SK-N-SH (cell line): ENCODE data around the gene LCMT1. TPM values are rescaled to one million over a fixed set of nuclear protein-coding genes. Genes with fewer than 3 reads are reported as not detected.

Source experiments
- CTCF ChIA-PET: fragments of 300-600, 350-600 bp; formaldehyde crosslinking; extraction: SDS; loops from one replicate; lab custom pipeline; 2021; lab: Yijun Ruan, JAX
- POLR2A ChIA-PET: fragments of 350-600 bp; sonication (Branson Sonifier 250); formaldehyde crosslinking; extraction: SDS; loops from one replicate; lab custom pipeline; 2020; ENCODE audit warnings: antibody characterized with exemption, inconsistent platforms; lab: Yijun Ruan, JAX
- DNase-seq: peaks from one replicate; pipeline ENCODE4 v3.0.0; 2012
- H2AFZ ChIP-seq: fragments of 200-600 bp; sonication (generic); 2 replicates; pipeline ENCODE4 v1.8.1; 2016; ENCODE audit warnings: antibody characterized with exemption, mild to moderate bottlenecking, low read depth
- H3F3A ChIP-seq: fragments of 200-600 bp; sonication (generic); replicated peaks from 2 replicates; pipeline ENCODE3; 2016; ENCODE audit warnings: antibody characterized with exemption, mild to moderate bottlenecking; ENCODE audit not compliant: insufficient read depth
- H3K27ac ChIP-seq, 2 experiments: fragments of 200-500 bp in 1 of 2; fragments of 200-600 bp in 1 of 2; sonication (Bioruptor generic) in 1 of 2; sonication (generic), shearing (Covaris generic) in 1 of 2; 2 replicates each; pipeline versions ENCODE4 v1.5.1 to v1.6.1; 2014 to 2016; ENCODE audit warnings: low read depth in 2 of 2, inconsistent platforms in 1 of 2, low read length in 1 of 2, mild to moderate bottlenecking in 1 of 2, mixed read lengths in 1 of 2
- H3K27me3 ChIP-seq: fragments of 200-600 bp; sonication (generic), shearing (Covaris generic); 2 replicates; pipeline ENCODE4 v1.6.1; 2016; ENCODE audit warnings: mixed run types; ENCODE audit not compliant: insufficient read depth
- H3K36me3 ChIP-seq, 2 experiments: fragments of 200-500 bp in 1 of 2; fragments of 200-600 bp in 1 of 2; sonication (Bioruptor generic) in 1 of 2; sonication (generic) in 1 of 2; replicated peaks in 1 of 2; 2 replicates each; pipeline versions ENCODE3 to v1.5.1; 2014 to 2016; ENCODE audit warnings: low read length in 1 of 2, mild to moderate bottlenecking in 1 of 2; ENCODE audit not compliant: insufficient read depth in 2 of 2, control insufficient read depth in 1 of 2
- H3K4me1 ChIP-seq, 2 experiments: fragments of 200-500 bp in 1 of 2; fragments of 200-600 bp in 1 of 2; sonication (Bioruptor generic) in 1 of 2; sonication (generic), shearing (Covaris generic) in 1 of 2; 2 replicates each; pipeline versions ENCODE4 v1.5.1 to v1.6.1; 2014 to 2016; ENCODE audit warnings: low read depth in 1 of 2, low read length in 1 of 2, mixed run types in 1 of 2; ENCODE audit not compliant: insufficient read depth in 2 of 2, control insufficient read depth in 1 of 2
- H3K4me2 ChIP-seq: fragments of 200-600 bp; sonication (generic), shearing (Covaris generic); 2 replicates; pipeline ENCODE4 v1.6.1; 2017; ENCODE audit warnings: mixed run types
- H3K4me3 ChIP-seq, 2 experiments: fragments of 200-500 bp in 1 of 2; fragments of 200-600 bp in 1 of 2; sonication (Bioruptor generic) in 1 of 2; sonication (generic), shearing (Covaris generic) in 1 of 2; 2 replicates each; pipeline versions ENCODE4 v1.5.1 to v1.8.1; 2014 to 2016; ENCODE audit warnings: low read depth in 2 of 2, inconsistent platforms in 1 of 2, low read length in 1 of 2, mild to moderate bottlenecking in 1 of 2, mixed read lengths in 1 of 2, moderate library complexity in 1 of 2
- H3K79me2 ChIP-seq: fragments of 200-600 bp; sonication (generic); 2 replicates; pipeline ENCODE4 v1.8.1; 2017; ENCODE audit warnings: mild to moderate bottlenecking; ENCODE audit not compliant: insufficient read depth
- H3K9ac ChIP-seq: fragments of 200-600 bp; sonication (generic); 2 replicates; pipeline ENCODE4 v1.6.1; 2017; ENCODE audit warnings: mixed run types
- H3K9me2 ChIP-seq: fragments of 200-600 bp; sonication (generic); 2 replicates; pipeline ENCODE4 v1.6.1; 2017; ENCODE audit warnings: mixed run types
- H3K9me3 ChIP-seq: fragments of 200-600 bp; sonication (generic); 2 replicates; pipeline ENCODE4 v1.6.1; 2017; ENCODE audit warnings: mixed run types, mild to moderate bottlenecking, moderate library complexity
- H4K20me1 ChIP-seq: fragments of 200-600 bp; sonication (generic); 2 replicates; pipeline ENCODE4 v1.6.1; 2017; ENCODE audit warnings: mild to moderate bottlenecking, mixed run types; ENCODE audit not compliant: insufficient read depth
- FOSL2 ChIP-seq: IDR thresholded peaks from 2 replicates; pipeline ENCODE4 v1.4.0; 2012; ENCODE audit warnings: low read depth, mild to moderate bottlenecking, moderate library complexity, borderline replicate concordance
- FOXJ3 ChIP-seq: sonication (generic); formaldehyde crosslinking; IDR thresholded peaks from 2 replicates; pipeline ENCODE4 v1.5.1; 2020; ENCODE audit warnings: mild to moderate bottlenecking, missing genetic modification reagents
- GATA2 ChIP-seq: sonication (generic); formaldehyde crosslinking; IDR thresholded peaks from 2 replicates; pipeline ENCODE4 v1.5.0; 2020; ENCODE audit warnings: mild to moderate bottlenecking, missing genetic modification reagents
- JUND ChIP-seq: IDR thresholded peaks from 2 replicates; pipeline ENCODE4 v1.4.0; 2012
- POLR2AphosphoS5 ChIP-seq: IDR thresholded peaks from 2 replicates; pipeline ENCODE4 v1.6.1; 2012; ENCODE audit warnings: low read depth, low read length
- TAF1 ChIP-seq: IDR thresholded peaks from 2 replicates; pipeline ENCODE4 v1.6.1; 2012; ENCODE audit warnings: low read depth, mild to moderate bottlenecking, low read length, moderate library complexity, borderline replicate concordance
- TCF12 ChIP-seq: IDR thresholded peaks from 2 replicates; pipeline ENCODE4 v1.4.0; 2012
- YY1 ChIP-seq: IDR thresholded peaks from 2 replicates; pipeline ENCODE4 v1.4.0; 2012; ENCODE audit warnings: low read depth, mild to moderate bottlenecking
- ZBTB33 ChIP-seq: IDR thresholded peaks from 2 replicates; pipeline ENCODE4 v1.4.0; 2012; ENCODE audit warnings: low read depth, borderline replicate concordance
- WGBS: methylation state at CpG from one replicate; pipeline ENCODE4 v1.1.6; 2017; ENCODE audit warnings: low lambda C conversion rate; 5-methylcytosine and 5-hydroxymethylcytosine counted together
- polyA plus RNA-seq, 3 experiments: library from polyadenylated mRNA; depleted of rRNA; stranded (reverse); fragments of >200 nt; gene quantifications; 2 replicates each; pipeline ENCODE4 v1.2.3, GENCODE V29; 2012
- TF ChIP-seq, protein P1 (sequence below): fragments of 200-600 bp; sonication (generic); IDR thresholded peaks from 2 replicates; pipeline ENCODE4 v1.6.1; 2017; ENCODE audit warnings: antibody characterized with exemption, mild to moderate bottlenecking, moderate library complexity
- TF ChIP-seq, protein P2 (sequence below): IDR thresholded peaks from 2 replicates; pipeline ENCODE4 v1.6.1; 2012; ENCODE audit warnings: mild to moderate bottlenecking, low read depth, low read length, moderate library complexity

The LCMT1 gene
- polyA plus RNA-seq, 1 of the 3 experiments (the other 2 are of a cell fraction), result 29.8 TPM

DNA sequence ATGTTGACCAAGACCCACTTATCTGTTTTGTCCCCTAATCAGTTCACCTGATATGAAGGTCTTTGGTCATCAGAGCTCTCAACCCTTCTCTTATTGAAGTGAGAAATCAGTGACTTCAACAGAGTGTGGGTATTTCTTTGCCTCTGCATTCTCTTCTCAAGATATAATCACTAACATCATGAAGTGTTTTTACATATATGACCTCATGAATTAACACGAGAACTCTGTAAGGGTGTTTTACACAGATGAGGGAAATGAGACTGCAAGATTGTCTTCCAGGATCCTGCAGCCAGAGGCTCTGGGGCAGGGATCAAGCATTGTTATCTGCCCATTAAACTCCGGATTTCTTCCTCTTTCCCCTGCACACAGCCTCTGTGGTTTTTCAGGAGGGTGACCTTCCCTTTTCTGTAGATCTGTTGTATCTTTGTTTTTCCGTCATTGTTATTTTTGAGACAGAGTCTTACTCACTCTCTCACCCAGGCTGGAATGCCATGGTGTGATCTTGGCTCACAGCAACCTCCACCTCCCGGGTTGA, 22.7 kb downstream of the LCMT1 start:
- H3K79me2 ChIP-seq, result no peaks in the 10 kb centered on the region
- H3K9ac ChIP-seq, result no peak overlapping the region
- H3K4me2 ChIP-seq, result no peak overlapping the region
- no peaks in the 10 kb centered on the region for H3F3A ChIP-seq
- ChIA-PET CTCF (no interaction called here), POLR2A (no interaction called here)
- H3K27me3 ChIP-seq, result no peaks in the 10 kb centered on the region
- 97% methylated on average over 4 of the region's 4 CpGs for WGBS
- no peak for DNase-seq
- TF ChIP-seq, protein P1, sequence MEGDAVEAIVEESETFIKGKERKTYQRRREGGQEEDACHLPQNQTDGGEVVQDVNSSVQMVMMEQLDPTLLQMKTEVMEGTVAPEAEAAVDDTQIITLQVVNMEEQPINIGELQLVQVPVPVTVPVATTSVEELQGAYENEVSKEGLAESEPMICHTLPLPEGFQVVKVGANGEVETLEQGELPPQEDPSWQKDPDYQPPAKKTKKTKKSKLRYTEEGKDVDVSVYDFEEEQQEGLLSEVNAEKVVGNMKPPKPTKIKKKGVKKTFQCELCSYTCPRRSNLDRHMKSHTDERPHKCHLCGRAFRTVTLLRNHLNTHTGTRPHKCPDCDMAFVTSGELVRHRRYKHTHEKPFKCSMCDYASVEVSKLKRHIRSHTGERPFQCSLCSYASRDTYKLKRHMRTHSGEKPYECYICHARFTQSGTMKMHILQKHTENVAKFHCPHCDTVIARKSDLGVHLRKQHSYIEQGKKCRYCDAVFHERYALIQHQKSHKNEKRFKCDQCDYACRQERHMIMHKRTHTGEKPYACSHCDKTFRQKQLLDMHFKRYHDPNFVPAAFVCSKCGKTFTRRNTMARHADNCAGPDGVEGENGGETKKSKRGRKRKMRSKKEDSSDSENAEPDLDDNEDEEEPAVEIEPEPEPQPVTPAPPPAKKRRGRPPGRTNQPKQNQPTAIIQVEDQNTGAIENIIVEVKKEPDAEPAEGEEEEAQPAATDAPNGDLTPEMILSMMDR, result no peak
- TF ChIP-seq FOSL2, result no peak
- TF ChIP-seq, protein P2, sequence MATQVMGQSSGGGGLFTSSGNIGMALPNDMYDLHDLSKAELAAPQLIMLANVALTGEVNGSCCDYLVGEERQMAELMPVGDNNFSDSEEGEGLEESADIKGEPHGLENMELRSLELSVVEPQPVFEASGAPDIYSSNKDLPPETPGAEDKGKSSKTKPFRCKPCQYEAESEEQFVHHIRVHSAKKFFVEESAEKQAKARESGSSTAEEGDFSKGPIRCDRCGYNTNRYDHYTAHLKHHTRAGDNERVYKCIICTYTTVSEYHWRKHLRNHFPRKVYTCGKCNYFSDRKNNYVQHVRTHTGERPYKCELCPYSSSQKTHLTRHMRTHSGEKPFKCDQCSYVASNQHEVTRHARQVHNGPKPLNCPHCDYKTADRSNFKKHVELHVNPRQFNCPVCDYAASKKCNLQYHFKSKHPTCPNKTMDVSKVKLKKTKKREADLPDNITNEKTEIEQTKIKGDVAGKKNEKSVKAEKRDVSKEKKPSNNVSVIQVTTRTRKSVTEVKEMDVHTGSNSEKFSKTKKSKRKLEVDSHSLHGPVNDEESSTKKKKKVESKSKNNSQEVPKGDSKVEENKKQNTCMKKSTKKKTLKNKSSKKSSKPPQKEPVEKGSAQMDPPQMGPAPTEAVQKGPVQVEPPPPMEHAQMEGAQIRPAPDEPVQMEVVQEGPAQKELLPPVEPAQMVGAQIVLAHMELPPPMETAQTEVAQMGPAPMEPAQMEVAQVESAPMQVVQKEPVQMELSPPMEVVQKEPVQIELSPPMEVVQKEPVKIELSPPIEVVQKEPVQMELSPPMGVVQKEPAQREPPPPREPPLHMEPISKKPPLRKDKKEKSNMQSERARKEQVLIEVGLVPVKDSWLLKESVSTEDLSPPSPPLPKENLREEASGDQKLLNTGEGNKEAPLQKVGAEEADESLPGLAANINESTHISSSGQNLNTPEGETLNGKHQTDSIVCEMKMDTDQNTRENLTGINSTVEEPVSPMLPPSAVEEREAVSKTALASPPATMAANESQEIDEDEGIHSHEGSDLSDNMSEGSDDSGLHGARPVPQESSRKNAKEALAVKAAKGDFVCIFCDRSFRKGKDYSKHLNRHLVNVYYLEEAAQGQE, result no peak
- no peak for TF ChIP-seq TAF1
- no peak for TF ChIP-seq FOXJ3 (CRISPR knock-in tag)
- TF ChIP-seq YY1, result no peak
- TF ChIP-seq POLR2AphosphoS5, result no peak
- no peak for TF ChIP-seq TCF12
- TF ChIP-seq JUND, result no peak
- no peak for TF ChIP-seq GATA2
- H3K27ac ChIP-seq, result no peak overlapping the region
- no peaks in the 10 kb centered on the region for H3K9me2 ChIP-seq
- peaks cover 5 to 21% of the 10 kb centered on the region in 2 experiments for H3K36me3 ChIP-seq
- H4K20me1 ChIP-seq, result no peaks in the 10 kb centered on the region
- no peak overlapping the region for H3K4me3 ChIP-seq
- H3K9me3 ChIP-seq, result no peaks in the 10 kb centered on the region
- no peaks in the 10 kb centered on the region for H3K4me1 ChIP-seq
- no peak overlapping the region for H2AFZ ChIP-seq

DNA sequence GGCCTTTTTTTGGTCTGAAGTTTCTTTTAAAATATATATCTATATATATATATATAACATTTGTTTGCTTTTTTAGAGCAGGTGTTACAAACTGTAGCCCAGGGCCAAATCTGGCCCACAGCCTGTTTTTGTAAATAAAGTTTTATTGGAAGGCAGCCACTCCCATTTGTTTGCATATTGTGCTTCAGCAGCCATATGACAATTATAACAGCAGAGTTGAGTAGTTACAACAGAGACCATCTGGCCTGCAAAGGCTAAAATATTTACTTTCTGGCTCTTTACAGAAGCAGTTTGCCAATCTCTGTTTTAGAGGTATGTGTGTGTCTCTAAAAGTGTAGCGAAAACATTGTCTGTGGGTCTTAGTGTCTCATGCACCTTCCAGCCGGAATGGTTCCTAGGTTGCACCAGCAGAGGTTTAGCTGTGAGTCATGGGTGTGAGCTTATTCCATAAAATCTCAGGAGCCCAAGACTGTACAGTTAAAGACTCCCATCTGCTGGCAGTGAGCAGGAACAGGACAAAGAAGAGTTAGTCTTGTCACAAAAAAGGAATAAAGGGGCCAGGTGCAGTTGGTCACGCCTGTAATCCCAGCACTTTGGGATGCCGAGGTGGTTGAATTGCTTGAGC, 23.8 kb downstream of the LCMT1 start:
- H3K9me3 ChIP-seq, result no peaks in the 10 kb centered on the region
- 97% methylated on average over 4 of the region's 4 CpGs for WGBS
- H3K36me3 ChIP-seq, result peaks cover 11 to 22% of the 10 kb centered on the region in 2 experiments
- no peaks in the 10 kb centered on the region for H3K4me1 ChIP-seq
- H3F3A ChIP-seq, result no peaks in the 10 kb centered on the region
- DNase-seq, result no peak
- ChIA-PET POLR2A (no interaction called here), CTCF (interaction anchor here (1.2 kb wide), 1 partner anchor 23 kb away, joined by 6 read pairs; no protein-coding TSS in a partner anchor)
- H2AFZ ChIP-seq, result no peak overlapping the region
- no peak overlapping the region for H3K4me2 ChIP-seq
- no peak overlapping the region for H3K9ac ChIP-seq
- H3K79me2 ChIP-seq, result no peaks in the 10 kb centered on the region
- H4K20me1 ChIP-seq, result no peaks in the 10 kb centered on the region
- H3K4me3 ChIP-seq, result no peak overlapping the region
- H3K27ac ChIP-seq, result no peak overlapping the region
- H3K27me3 ChIP-seq, result no peaks in the 10 kb centered on the region
- H3K9me2 ChIP-seq, result no peaks in the 10 kb centered on the region
- TF ChIP-seq, protein P1, result peak; percentile 33; the same call in 1 of the 2 replicates
- TF ChIP-seq ZBTB33, result no peak
